IMR-90 (cell line): Measurements from ENCODE around the gene SORCS1. TPM values are rescaled to one million over a fixed set of nuclear protein-coding genes. Genes with fewer than 3 reads are reported as not detected.

ENCODE experiments used
- ATAC-seq: fragments of 200-7000 bp; cut with Tn5 transposase; 2 replicates; pipeline ENCODE4 v1.9.1; 2020; ENCODE audit warnings: low read depth, mild to moderate bottlenecking, moderate library complexity
- BruUV-seq: library from RNA; stranded (reverse); fragments of 400-500 nt; replicated peaks from 2 replicates; lab custom pipeline; 2021; lab: Mats Ljungman, UMichigan
- CTCF ChIA-PET: fragments of 300-600 bp; formaldehyde crosslinking; extraction: SDS; loops from one replicate; lab custom pipeline; 2021; ENCODE audit warnings: antibody characterized with exemption; lab: Yijun Ruan, JAX
- POLR2A ChIA-PET: fragments of 300-600 bp; sonication (Branson Sonifier 250); formaldehyde crosslinking; loops from one replicate; lab custom pipeline; 2022; ENCODE audit warnings: antibody characterized with exemption; ENCODE audit not compliant: unreplicated experiment; lab: Charles Lee
- DNase-seq: peaks from one replicate; pipeline ENCODE4 v3.0.0; 2013
- H2AFZ ChIP-seq: replicated peaks from 2 replicates; pipeline ENCODE3; 2013; ENCODE audit warnings: low read length, mild to moderate bottlenecking; ENCODE audit not compliant: poor library complexity
- H2AK5ac ChIP-seq: 2 replicates; pipeline ENCODE4 v1.6.1; 2013; ENCODE audit warnings: low read depth, low read length, inconsistent platforms
- H2AK9ac ChIP-seq: replicated peaks from 2 replicates; pipeline ENCODE3; 2013; ENCODE audit warnings: mild to moderate bottlenecking, low read depth, low read length, moderate library complexity; ENCODE audit not compliant: poor library complexity
- H2BK120ac ChIP-seq: 2 replicates; pipeline ENCODE4 v1.6.1; 2013; ENCODE audit warnings: low read depth, low read length, inconsistent platforms
- H2BK15ac ChIP-seq: 3 replicates; pipeline ENCODE4 v1.6.1; 2013; ENCODE audit warnings: low read depth, low read length, inconsistent platforms
- H2BK20ac ChIP-seq: 2 replicates; pipeline ENCODE4 v1.6.1; 2013; ENCODE audit warnings: low read depth, mild to moderate bottlenecking, inconsistent platforms, low read length, moderate library complexity
- H2BK5ac ChIP-seq: 2 replicates; pipeline ENCODE4 v1.6.1; 2013; ENCODE audit warnings: mild to moderate bottlenecking, low read depth, low read length, inconsistent platforms; ENCODE audit not compliant: poor library complexity, severe bottlenecking
- H3K14ac ChIP-seq: replicated peaks from 2 replicates; pipeline ENCODE4 v1.6.1; 2013; ENCODE audit warnings: low read depth, low read length, inconsistent platforms
- H3K18ac ChIP-seq: 2 replicates; pipeline ENCODE4 v1.6.1; 2013; ENCODE audit warnings: low read depth, low read length, control low read depth
- H3K23ac ChIP-seq: 2 replicates; pipeline ENCODE4 v1.6.1; 2013; ENCODE audit warnings: low read depth, low read length, inconsistent platforms
- H3K27ac ChIP-seq: 2 replicates; pipeline ENCODE4 v1.5.1; 2013; ENCODE audit warnings: mild to moderate bottlenecking, control low read depth, low read length; ENCODE audit not compliant: insufficient read depth
- H3K27me3 ChIP-seq: 2 replicates; pipeline ENCODE4 v1.6.1; 2013; ENCODE audit warnings: low read length; ENCODE audit not compliant: control insufficient read depth, insufficient read depth
- H3K36me3 ChIP-seq: 2 replicates; pipeline ENCODE4 v1.6.1; 2013; ENCODE audit warnings: low read length, mixed read lengths; ENCODE audit not compliant: control insufficient read depth, insufficient read depth
- H3K4ac ChIP-seq: 2 replicates; pipeline ENCODE4 v1.6.1; 2013; ENCODE audit warnings: low read depth, low read length, inconsistent platforms
- H3K4me1 ChIP-seq: 2 replicates; pipeline ENCODE4 v1.6.1; 2013; ENCODE audit warnings: low read length, mixed read lengths; ENCODE audit not compliant: control insufficient read depth, insufficient read depth
- H3K4me2 ChIP-seq: 2 replicates; pipeline ENCODE4 v1.6.1; 2013; ENCODE audit warnings: low read depth, mild to moderate bottlenecking, control low read depth, low read length, moderate library complexity
- H3K4me3 ChIP-seq: 2 replicates; pipeline ENCODE4 v1.5.1; 2013; ENCODE audit warnings: low read depth, mild to moderate bottlenecking, control low read depth, low read length, moderate library complexity; ENCODE audit not compliant: insufficient read depth
- H3K56ac ChIP-seq: 2 replicates; pipeline ENCODE4 v1.6.1; 2013; ENCODE audit warnings: low read length, inconsistent platforms; ENCODE audit not compliant: insufficient read depth; ENCODE audit errors: extremely low read depth
- H3K79me1 ChIP-seq, 2 experiments: 2 replicates each; pipeline ENCODE4 v1.6.1; 2013; ENCODE audit warnings: low read length in 2 of 2, inconsistent platforms in 1 of 2, low read depth in 1 of 2
- H3K9ac ChIP-seq: 2 replicates; pipeline ENCODE4 v1.6.1; 2013; ENCODE audit warnings: low read depth, low read length, control low read depth
- H3K9me1 ChIP-seq: 2 replicates; pipeline ENCODE4 v1.6.1; 2013; ENCODE audit warnings: low read length, inconsistent platforms; ENCODE audit not compliant: insufficient read depth
- H3K9me3 ChIP-seq: 2 replicates; pipeline ENCODE4 v1.6.1; 2013; ENCODE audit warnings: low read length; ENCODE audit not compliant: control insufficient read depth, insufficient read depth
- H4K20me1 ChIP-seq: 2 replicates; pipeline ENCODE4 v1.6.1; 2013; ENCODE audit warnings: low read length, inconsistent platforms; ENCODE audit not compliant: insufficient read depth
- H4K5ac ChIP-seq: 2 replicates; pipeline ENCODE4 v1.6.1; 2013; ENCODE audit warnings: mild to moderate bottlenecking, low read depth, low read length, control low read depth
- H4K8ac ChIP-seq, 2 experiments: 2 replicates each; pipeline ENCODE4 v1.6.1; 2013; ENCODE audit warnings: low read depth in 2 of 2, low read length in 2 of 2, control low read depth in 1 of 2, inconsistent platforms in 1 of 2
- H4K91ac ChIP-seq: 2 replicates; pipeline ENCODE4 v1.6.1; 2013; ENCODE audit warnings: low read depth, low read length, inconsistent platforms; ENCODE audit not compliant: insufficient read depth
- CEBPB ChIP-seq: IDR thresholded peaks from 2 replicates; pipeline ENCODE4 v1.6.1; 2012; ENCODE audit warnings: low read depth, low read length, improper control_type of control experiment
- FOS ChIP-seq: fragments of 150-350 bp; IDR thresholded peaks from 2 replicates; pipeline ENCODE4 v1.6.1; 2016; ENCODE audit warnings: low read depth, low read length
- MAFK ChIP-seq: IDR thresholded peaks from 2 replicates; pipeline ENCODE4 v1.6.1; 2012; ENCODE audit warnings: low read depth, low read length, improper control_type of control experiment
- MAZ ChIP-seq: IDR thresholded peaks from 2 replicates; pipeline ENCODE4 v1.6.1; 2012; ENCODE audit warnings: low read depth, mild to moderate bottlenecking, low read length, improper control_type of control experiment, moderate library complexity, borderline replicate concordance
- NFE2L2 ChIP-seq: fragments of 150-350 bp; IDR thresholded peaks from 2 replicates; pipeline ENCODE4 v1.6.1; 2016; ENCODE audit warnings: low read depth, mild to moderate bottlenecking, low read length
- RAD21 ChIP-seq: IDR thresholded peaks from 2 replicates; pipeline ENCODE4 v1.6.1; 2012; ENCODE audit warnings: low read length, improper control_type of control experiment
- RFX5 ChIP-seq: IDR thresholded peaks from 2 replicates; pipeline ENCODE4 v1.8.0; 2012; ENCODE audit warnings: low read depth, mild to moderate bottlenecking, low read length, moderate library complexity
- SMC3 ChIP-seq: fragments of 150-350 bp; IDR thresholded peaks from 2 replicates; pipeline ENCODE4 v1.6.1; 2016; ENCODE audit warnings: low read depth, mild to moderate bottlenecking, antibody characterized with exemption, low read length, moderate library complexity
- WGBS, 2 experiments: methylation state at CpG; one replicate each; pipeline versions ENCODE4 v1.1.5 to v1.1.7; 2013; ENCODE audit warnings: missing lambda C conversion rate in 2 of 2; ENCODE audit not compliant: insufficient read length in 1 of 2; ENCODE audit errors: extremely low coverage in 2 of 2; 5-methylcytosine and 5-hydroxymethylcytosine counted together
- dilution Hi-C: fragments of 300-500 bp; cut with HindIII; formaldehyde crosslinking; loops from one replicate; pipeline ENCODE4 v1.14.3; 2018; ENCODE audit warnings: low sequenced_read_pairs; ENCODE audit not compliant: unreplicated experiment
- in situ Hi-C: fragments of 300-500 bp; cut with MboI; formaldehyde crosslinking; loops from 3 replicates; pipeline ENCODE4 v1.14.3; 2019; ENCODE audit warnings: low sequenced_read_pairs, inconsistent platforms, mixed read lengths
- intact Hi-C: fragments of 100-400 bp; cut with micrococcal nuclease; formaldehyde crosslinking; loops from 2 replicates; pipeline ENCODE4 v1.10.0; 2022
- polyA plus RNA-seq, 3 experiments: library from polyadenylated mRNA; depleted of rRNA; stranded (reverse); fragments of >200 nt; gene quantifications; 2 replicates each; pipeline ENCODE4 v1.2.3, GENCODE V29; 2012; ENCODE audit warnings: low replicate concordance in 1 of 3
- total RNA-seq: library from RNA; depleted of rRNA; stranded (reverse); fragments of >200 nt; gene quantifications from 2 replicates; pipeline ENCODE4 v1.2.3, GENCODE V29; 2012
- TF ChIP-seq, protein P1 (sequence below): fragments of 150-350 bp; IDR thresholded peaks from 2 replicates; pipeline ENCODE4 v1.6.1; 2016; ENCODE audit warnings: low read depth, mild to moderate bottlenecking, low read length, moderate library complexity, borderline replicate concordance

SORCS1 gene
- total and polyA plus RNA-seq, 2 of the 4 experiments (the other 2 are of a cell fraction) = under 0.01 TPM; not detected in 1

DNA sequence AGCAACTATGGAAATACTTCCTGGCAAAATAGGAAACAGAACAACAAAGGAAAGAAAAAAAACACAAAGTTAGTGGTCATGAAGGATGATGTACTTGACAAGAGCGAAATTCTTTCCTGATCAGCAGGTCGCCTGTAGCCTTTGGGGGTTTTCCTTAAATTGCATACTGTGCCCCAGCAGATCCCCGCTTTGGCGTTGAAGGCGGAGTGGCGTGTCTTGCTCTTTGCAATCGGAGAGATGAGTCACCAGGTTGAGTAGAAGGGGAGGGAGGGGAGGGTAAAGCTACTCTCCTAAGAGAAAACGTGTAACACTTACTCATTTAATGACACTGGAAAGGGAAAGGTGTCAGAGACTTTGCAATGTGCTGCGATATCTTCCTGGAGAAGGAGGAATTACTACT is 587.2 kb downstream of the SORCS1 start:
- Histone ChIP-seq H3K4ac (no peak overlapping the region), H4K91ac (no peak overlapping the region), H3K9me1 (peaks cover 3% of the 10 kb centered on the region; the same call in 1 of the 2 replicates), H3K36me3 (no peaks in the 10 kb centered on the region), H3K18ac (no peak overlapping the region), H2BK5ac (no peak overlapping the region), H2BK15ac (no peak overlapping the region), H3K9ac (no peak overlapping the region), H3K4me3 (no peak overlapping the region), H4K20me1 (no peaks in the 10 kb centered on the region), H3K23ac (no peak overlapping the region), H3K27ac (no peak overlapping the region), H2AK5ac (no peak overlapping the region), H3K27me3 (no peaks in the 10 kb centered on the region), H3K79me1 (no peaks in the 10 kb centered on the region), H2BK120ac (no peak overlapping the region), H3K4me2 (no peak overlapping the region), H3K56ac (no peak overlapping the region), H3K9me3 (peaks cover 7% of the 10 kb centered on the region), H2BK20ac (no peak overlapping the region), H4K5ac (no peak overlapping the region), H3K14ac (no peak overlapping the region), H3K4me1 (no peaks in the 10 kb centered on the region), H2AFZ (no peak overlapping the region), H4K8ac (no peak overlapping the region), H2AK9ac (no peak overlapping the region)
- intact Hi-C loops = loop anchor here (10.0 kb wide), 1 partner anchor 402 kb away; no protein-coding TSS in a partner anchor
- no TSS peak for BruUV-seq
- in situ Hi-C loops = loop anchor here (10.0 kb wide), 1 partner anchor 152 kb away; no protein-coding TSS in a partner anchor
- peak; percentile 31 for DNase-seq
- ChIA-PET CTCF (no interaction called here), POLR2A (no interaction called here)
- ATAC-seq = no peak
- TF ChIP-seq MAFK (no peak), MAZ (no peak), RFX5 (no peak), CEBPB (no peak), RAD21 (no peak), NFE2L2 (no peak), SMC3 (no peak), FOS (no peak)
- TF ChIP-seq, protein P1, sequence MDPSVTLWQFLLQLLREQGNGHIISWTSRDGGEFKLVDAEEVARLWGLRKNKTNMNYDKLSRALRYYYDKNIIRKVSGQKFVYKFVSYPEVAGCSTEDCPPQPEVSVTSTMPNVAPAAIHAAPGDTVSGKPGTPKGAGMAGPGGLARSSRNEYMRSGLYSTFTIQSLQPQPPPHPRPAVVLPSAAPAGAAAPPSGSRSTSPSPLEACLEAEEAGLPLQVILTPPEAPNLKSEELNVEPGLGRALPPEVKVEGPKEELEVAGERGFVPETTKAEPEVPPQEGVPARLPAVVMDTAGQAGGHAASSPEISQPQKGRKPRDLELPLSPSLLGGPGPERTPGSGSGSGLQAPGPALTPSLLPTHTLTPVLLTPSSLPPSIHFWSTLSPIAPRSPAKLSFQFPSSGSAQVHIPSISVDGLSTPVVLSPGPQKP = no peak
- 40% methylated on average over 1 of the region's 9 CpGs; no CpG with 5 or more reads in 1 of the 2 experiments for WGBS, 2 experiments
- dilution Hi-C loops = no loop called here
